Measurements from ENCODE around the gene UCN2. TPM values are rescaled to one million over a fixed set of nuclear protein-coding genes. Genes with fewer than 3 reads are reported as not detected.

Gene UCN2
- total and polyA plus RNA-seq, 3 donors from 2014 or later = 0.86 to 1.2 (median 0.87) TPM

DNA sequence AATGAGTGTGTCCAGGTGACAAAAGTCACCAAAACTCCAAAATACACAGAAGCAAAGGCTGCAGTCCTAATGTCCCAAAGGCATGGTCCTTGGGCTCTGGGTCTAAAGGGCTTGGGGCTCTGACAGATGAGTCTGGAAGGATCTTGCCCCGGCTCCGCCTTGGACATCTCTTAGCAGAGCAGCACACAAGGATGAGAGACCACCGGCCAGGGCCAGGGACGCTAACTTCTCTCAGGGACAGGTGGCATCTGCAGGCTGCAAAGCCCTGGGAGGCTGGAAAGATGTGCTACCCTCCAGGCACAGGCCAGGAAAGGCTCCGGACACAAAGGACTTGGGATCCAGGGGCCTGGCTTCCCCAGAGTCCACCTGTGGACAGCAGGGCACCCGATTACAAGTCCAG lies 45.5 kb downstream of the UCN2 start:
- Histone ChIP-seq H3K27ac (no peak overlapping the region), H3K36me3 (ENCODE audit: low read depth, missing control alignments) (no peaks in the 10 kb centered on the region), H3K4me3 (no peak overlapping the region), H3K9me3 (no peaks in the 10 kb centered on the region), H3K27me3 (no peaks in the 10 kb centered on the region), H3K4me1 (no peaks in the 10 kb centered on the region)
- 92 to 100% methylated on average over 1 to 6 of the region's 6 CpGs for WGBS, 2 donors
- TF ChIP-seq POLR2A (IDR thresholded peaks at IDR 0.05) = no peak
- TF ChIP-seq, protein P1, sequence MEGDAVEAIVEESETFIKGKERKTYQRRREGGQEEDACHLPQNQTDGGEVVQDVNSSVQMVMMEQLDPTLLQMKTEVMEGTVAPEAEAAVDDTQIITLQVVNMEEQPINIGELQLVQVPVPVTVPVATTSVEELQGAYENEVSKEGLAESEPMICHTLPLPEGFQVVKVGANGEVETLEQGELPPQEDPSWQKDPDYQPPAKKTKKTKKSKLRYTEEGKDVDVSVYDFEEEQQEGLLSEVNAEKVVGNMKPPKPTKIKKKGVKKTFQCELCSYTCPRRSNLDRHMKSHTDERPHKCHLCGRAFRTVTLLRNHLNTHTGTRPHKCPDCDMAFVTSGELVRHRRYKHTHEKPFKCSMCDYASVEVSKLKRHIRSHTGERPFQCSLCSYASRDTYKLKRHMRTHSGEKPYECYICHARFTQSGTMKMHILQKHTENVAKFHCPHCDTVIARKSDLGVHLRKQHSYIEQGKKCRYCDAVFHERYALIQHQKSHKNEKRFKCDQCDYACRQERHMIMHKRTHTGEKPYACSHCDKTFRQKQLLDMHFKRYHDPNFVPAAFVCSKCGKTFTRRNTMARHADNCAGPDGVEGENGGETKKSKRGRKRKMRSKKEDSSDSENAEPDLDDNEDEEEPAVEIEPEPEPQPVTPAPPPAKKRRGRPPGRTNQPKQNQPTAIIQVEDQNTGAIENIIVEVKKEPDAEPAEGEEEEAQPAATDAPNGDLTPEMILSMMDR (IDR thresholded peaks at IDR 0.05) = no peak
- intact Hi-C loops (cut with DNase I; ENCODE audit: low total_unique reads) = no loop called here
- no peak for DNase-seq

DNA sequence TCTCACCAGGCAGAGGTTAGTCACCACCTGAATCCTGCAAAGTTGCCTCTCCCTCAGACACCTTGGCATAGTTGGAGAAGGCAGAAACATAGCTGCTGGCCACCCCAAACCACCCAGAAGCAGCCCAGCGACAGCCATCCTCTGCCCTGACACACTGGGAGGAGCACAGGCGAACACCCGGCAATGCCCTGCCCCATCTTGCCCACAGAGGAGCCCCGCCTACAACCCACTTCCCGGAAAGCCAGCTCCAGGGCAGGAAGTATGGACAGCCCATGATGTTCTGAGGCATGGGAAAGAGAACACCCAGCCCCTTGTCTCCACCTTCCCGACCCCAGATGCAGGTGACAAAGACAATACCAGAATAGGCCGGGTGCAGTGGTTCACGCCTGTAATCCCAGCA lies 47.0 kb downstream of the UCN2 start:
- Histone ChIP-seq H3K4me3 (no peak overlapping the region), H3K27ac (no peak overlapping the region), H3K9me3 (no peaks in the 10 kb centered on the region), H3K4me1 (no peaks in the 10 kb centered on the region), H3K36me3 (ENCODE audit: low read depth, missing control alignments) (no peaks in the 10 kb centered on the region), H3K27me3 (no peaks in the 10 kb centered on the region)
- TF ChIP-seq, protein P1 (IDR thresholded peaks at IDR 0.05) = no peak
- no peak for TF ChIP-seq POLR2A (IDR thresholded peaks at IDR 0.05)
- no peak for DNase-seq
- 90 to 93% methylated on average over 2 to 8 of the region's 8 CpGs for WGBS, 2 donors
- intact Hi-C loops (cut with DNase I; ENCODE audit: low total_unique reads) = no loop called here

DNA sequence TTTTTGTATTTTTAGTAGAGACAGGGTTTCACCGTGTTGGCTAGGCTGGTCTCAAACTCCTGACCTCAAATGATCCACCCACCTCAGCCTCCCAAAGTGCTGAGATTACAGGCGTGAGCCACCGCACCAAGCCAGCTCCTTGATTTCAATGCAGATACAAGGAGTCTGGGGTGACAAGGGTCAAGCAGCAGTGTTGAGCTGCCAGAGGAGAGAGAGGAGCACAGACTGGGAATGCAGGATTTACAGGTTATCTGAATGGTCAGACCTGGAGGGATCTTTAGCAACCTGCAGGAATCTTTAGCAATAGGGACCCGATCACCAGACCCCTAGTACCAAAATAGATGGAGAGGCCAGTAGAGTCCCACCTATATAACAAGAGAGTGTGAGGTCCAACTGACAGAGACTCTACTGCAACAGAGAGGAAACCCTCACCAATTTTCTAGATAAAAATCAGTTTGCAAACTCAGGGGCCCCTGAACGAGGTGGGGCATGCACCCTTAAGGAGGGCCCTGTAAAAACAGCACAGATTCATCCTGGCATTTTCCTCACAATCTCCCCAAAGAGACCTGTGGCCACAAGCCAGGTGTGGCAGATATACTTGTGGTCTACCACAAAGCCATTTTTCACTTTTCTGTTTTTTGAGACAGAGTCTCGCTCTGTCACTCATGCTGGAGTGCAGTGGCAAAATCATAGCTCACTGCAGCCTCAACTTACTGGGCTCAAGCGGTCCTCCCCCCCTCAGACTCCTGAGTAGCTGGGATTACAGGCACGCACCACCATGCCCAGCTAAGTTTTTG lies 49.0 kb downstream of the UCN2 start:
- Histone ChIP-seq H3K9me3 (no peaks in the 10 kb centered on the region), H3K27ac (no peak overlapping the region), H3K4me1 (no peaks in the 10 kb centered on the region), H3K36me3 (ENCODE audit: low read depth, missing control alignments) (no peaks in the 10 kb centered on the region), H3K4me3 (no peak overlapping the region), H3K27me3 (no peaks in the 10 kb centered on the region)
- intact Hi-C loops (cut with DNase I; ENCODE audit: low total_unique reads) = no loop called here
- DNase-seq = no peak
- TF ChIP-seq POLR2A (IDR thresholded peaks at IDR 0.05) = no peak
- TF ChIP-seq, protein P1 (IDR thresholded peaks at IDR 0.05) = no peak
- 85 to 94% methylated on average over 8 of the region's 8 CpGs for WGBS, 2 donors

MicroRNAs within 50 kb of the gene (microRNA counts, 767-probe panel; counts per million panel counts)
- 0 to 152 counts per million in 2 donors for microRNA hsa-miR-711

Small RNA genes within 50 kb of the gene (microRNA-seq; reads per million reads assigned to microRNA genes)
- gene MIR6823 (ENCODE audit: borderline number of aligned reads in 2 of 2, borderline replicate concordance in 1 of 2) (0 to 0.70 reads per million in 2 donors), gene MIR711 (ENCODE audit: borderline number of aligned reads in 2 of 2, borderline replicate concordance in 1 of 2) (0 reads per million in 2 donors)

Small RNA genes within 50 kb of the gene (small RNA-seq; reads per million reads assigned to genes)
- gene MIR6823 = 0 reads per million in 2 donors

Other genes with a start within 250 kb of the UCN2 start
- not detected for gene SPINK8, start 230.1 kb downstream of the UCN2 start, total RNA-seq
- not detected for gene SPINK8, start 230.1 kb downstream of the UCN2 start, polyA plus RNA-seq (ENCODE audit: insufficient read depth, low read depth, low replicate concordance)
- gene FBXW12, start 191.6 kb downstream of the UCN2 start, total RNA-seq = 1 to 10 TPM in 1 of 2 donors, under 1 TPM in 1; 0.81 to 2.0 TPM
- 0.98 TPM for gene FBXW12, start 191.6 kb downstream of the UCN2 start, polyA plus RNA-seq (ENCODE audit: insufficient read depth, low read depth, low replicate concordance)
- gene PLXNB1, start 133.7 kb downstream of the UCN2 start, total RNA-seq = 10 to 100 TPM; 70.2 to 79.2 TPM
- gene PLXNB1, start 133.7 kb downstream of the UCN2 start, polyA plus RNA-seq (ENCODE audit: insufficient read depth, low read depth, low replicate concordance) = 41.5 TPM
- gene CCDC51, start 123.7 kb downstream of the UCN2 start, total RNA-seq = 10 to 100 TPM; 11.7 to 16.0 TPM
- gene CCDC51, start 123.7 kb downstream of the UCN2 start, polyA plus RNA-seq (ENCODE audit: insufficient read depth, low read depth, low replicate concordance) = 16.0 TPM
- 100 to 1,000 TPM; 380 to 393 TPM for gene TMA7, start 123.5 kb downstream of the UCN2 start, total RNA-seq
- gene TMA7, start 123.5 kb downstream of the UCN2 start, polyA plus RNA-seq (ENCODE audit: insufficient read depth, low read depth, low replicate concordance) = 425 TPM
- 10 to 100 TPM; 25.0 to 26.3 TPM for gene ATRIP, start 117.0 kb downstream of the UCN2 start, total RNA-seq
- 56.5 TPM for gene ATRIP, start 117.0 kb downstream of the UCN2 start, polyA plus RNA-seq (ENCODE audit: insufficient read depth, low read depth, low replicate concordance)
- 100 to 1,000 TPM; 101 to 146 TPM for gene SHISA5, start 59.6 kb downstream of the UCN2 start, total RNA-seq
- 117 TPM for gene SHISA5, start 59.6 kb downstream of the UCN2 start, polyA plus RNA-seq (ENCODE audit: insufficient read depth, low read depth, low replicate concordance)
- gene PFKFB4, start 7.0 kb downstream of the UCN2 start, total RNA-seq = 100 to 1,000 TPM; 134 to 136 TPM
- 57.3 TPM for gene PFKFB4, start 7.0 kb downstream of the UCN2 start, polyA plus RNA-seq (ENCODE audit: insufficient read depth, low read depth, low replicate concordance)
- 10 to 100 TPM; 34.1 to 39.1 TPM for gene COL7A1, start 31.5 kb upstream of the UCN2 start, total RNA-seq
- gene COL7A1, start 31.5 kb upstream of the UCN2 start, polyA plus RNA-seq (ENCODE audit: insufficient read depth, low read depth, low replicate concordance) = 19.9 TPM
- 100 to 1,000 TPM; 282 to 287 TPM for gene UQCRC1, start 45.9 kb upstream of the UCN2 start, total RNA-seq
- 281 TPM for gene UQCRC1, start 45.9 kb upstream of the UCN2 start, polyA plus RNA-seq (ENCODE audit: insufficient read depth, low read depth, low replicate concordance)
- gene TMEM89, start 58.0 kb upstream of the UCN2 start, total RNA-seq = 10 to 100 TPM in 1 of 2 donors, 1 to 10 TPM in 1; 8.7 to 14.8 TPM
- 16.1 TPM for gene TMEM89, start 58.0 kb upstream of the UCN2 start, polyA plus RNA-seq (ENCODE audit: insufficient read depth, low read depth, low replicate concordance)
- gene SLC26A6, start 71.7 kb upstream of the UCN2 start, total RNA-seq = 10 to 100 TPM; 24.6 to 32.9 TPM
- gene SLC26A6, start 71.7 kb upstream of the UCN2 start, polyA plus RNA-seq (ENCODE audit: insufficient read depth, low read depth, low replicate concordance) = 12.3 TPM
- gene CELSR3, start 99.1 kb upstream of the UCN2 start, total RNA-seq = 10 to 100 TPM; 14.3 to 17.5 TPM
- gene CELSR3, start 99.1 kb upstream of the UCN2 start, polyA plus RNA-seq (ENCODE audit: insufficient read depth, low read depth, low replicate concordance) = 13.5 TPM
- 10 to 100 TPM; 69.4 to 81.3 TPM for gene NCKIPSD, start 122.1 kb upstream of the UCN2 start, total RNA-seq
- 30.1 TPM for gene NCKIPSD, start 122.1 kb upstream of the UCN2 start, polyA plus RNA-seq (ENCODE audit: insufficient read depth, low read depth, low replicate concordance)
- 100 to 1,000 TPM; 114 to 148 TPM for gene IP6K2, start 153.4 kb upstream of the UCN2 start, total RNA-seq
- gene IP6K2, start 153.4 kb upstream of the UCN2 start, polyA plus RNA-seq (ENCODE audit: insufficient read depth, low read depth, low replicate concordance) = 113 TPM

Measured in testis (tissue), 3 donors.